ENCODE data around the gene MAZ.
"Not testable (repeated sequence)": the region's sequence is repeated elsewhere in the genome, so short reads cannot be mapped to it uniquely, and the experiment has no call there.

MAZ gene

GRCh38 chr16:29806099-29806579 is at the start of gene MAZ:
Gene MAZ (plus strand): TSS chr16:29806529. CDS start chr16:29806702, 173 bp downstream.
- DNase-seq = peak in 2 of 3 experiments; percentile 90

- no peak for DNase-seq
Measured at GRCh38 chr16:29756654-29757053, 49.7 kb upstream of the MAZ start.

- not testable (repeated sequence) for DNase-seq
Measured at GRCh38 chr16:29757086-29757485, 49.2 kb upstream of the MAZ start.

- no peak for DNase-seq
Measured at GRCh38 chr16:29757950-29758466, 48.3 kb upstream of the MAZ start.

- peak; percentile 60 to 85 (median 83) for DNase-seq
Measured at GRCh38 chr16:29760567-29761279, 45.6 kb upstream of the MAZ start.

GRCh38 chr16:29761280-29761651 is 45.1 kb upstream of the MAZ start:
- DNase-seq = not testable (repeated sequence)

- DNase-seq = no peak
Measured at GRCh38 chr16:29761882-29762281, 44.4 kb upstream of the MAZ start.

- no peak for DNase-seq
Measured at GRCh38 chr16:29763326-29763725, 43.0 kb upstream of the MAZ start.

GRCh38 chr16:29765167-29766032 is 40.9 kb upstream of the MAZ start:
- peak; percentile 77 to 95 (median 85) for DNase-seq

GRCh38 chr16:29766571-29766970 is 39.8 kb upstream of the MAZ start:
- no peak for DNase-seq

- DNase-seq = no peak
Measured at GRCh38 chr16:29767062-29767461, 39.3 kb upstream of the MAZ start.

- DNase-seq = no peak
Measured at GRCh38 chr16:29769507-29769906, 36.8 kb upstream of the MAZ start.

GRCh38 chr16:29770250-29770929 is 35.9 kb upstream of the MAZ start:
- DNase-seq = peak in 2 of 3 experiments; percentile 52 to 81

- not testable (repeated sequence) for DNase-seq
Measured at GRCh38 chr16:29772330-29772729, 34.0 kb upstream of the MAZ start.

GRCh38 chr16:29774730-29775129 is 31.6 kb upstream of the MAZ start:
- no peak for DNase-seq

GRCh38 chr16:29775742-29776408 is 30.5 kb upstream of the MAZ start:
- DNase-seq = no peak

- no peak for DNase-seq
Measured at GRCh38 chr16:29777576-29778350, 28.6 kb upstream of the MAZ start, which contains the start of gene ZG16. Gene ZG16 (plus strand): TSS chr16:29778256. CDS start chr16:29779267, 1,011 bp downstream.

- DNase-seq = no peak
Measured at GRCh38 chr16:29779474-29779873, 26.9 kb upstream of the MAZ start.

GRCh38 chr16:29783094-29783953 is 23.0 kb upstream of the MAZ start:
- DNase-seq = not testable (repeated sequence)

GRCh38 chr16:29784157-29784556 is 22.2 kb upstream of the MAZ start:
- DNase-seq = no peak

Data from NCI-H1417 (cell line).